HepG2 (cell line): ENCODE data around the gene MSH3.

Source experiments
- DR1 ChIP-seq: sonication (generic); formaldehyde crosslinking; IDR thresholded peaks from 2 replicates; pipeline ENCODE4 v1.8.0; 2021; ENCODE audit warnings: mild to moderate bottlenecking, missing genetic modification reagents, inconsistent platforms
- MYC ChIP-seq: sonication (generic); formaldehyde crosslinking; IDR thresholded peaks from 2 replicates; pipeline ENCODE4 v1.9.0; 2021; ENCODE audit warnings: missing genetic modification reagents, borderline replicate concordance
- SALL2 ChIP-seq: sonication (generic); formaldehyde crosslinking; IDR thresholded peaks from 2 replicates; pipeline ENCODE4 v1.8.1; 2023; ENCODE audit warnings: mild to moderate bottlenecking, missing genetic modification reagents, inconsistent platforms
- TF ChIP-seq, protein P1 (sequence below): sonication (generic); formaldehyde crosslinking; IDR thresholded peaks from 2 replicates; pipeline ENCODE4 v1.4.0; 2020; ENCODE audit warnings: missing genetic modification reagents

DNA sequence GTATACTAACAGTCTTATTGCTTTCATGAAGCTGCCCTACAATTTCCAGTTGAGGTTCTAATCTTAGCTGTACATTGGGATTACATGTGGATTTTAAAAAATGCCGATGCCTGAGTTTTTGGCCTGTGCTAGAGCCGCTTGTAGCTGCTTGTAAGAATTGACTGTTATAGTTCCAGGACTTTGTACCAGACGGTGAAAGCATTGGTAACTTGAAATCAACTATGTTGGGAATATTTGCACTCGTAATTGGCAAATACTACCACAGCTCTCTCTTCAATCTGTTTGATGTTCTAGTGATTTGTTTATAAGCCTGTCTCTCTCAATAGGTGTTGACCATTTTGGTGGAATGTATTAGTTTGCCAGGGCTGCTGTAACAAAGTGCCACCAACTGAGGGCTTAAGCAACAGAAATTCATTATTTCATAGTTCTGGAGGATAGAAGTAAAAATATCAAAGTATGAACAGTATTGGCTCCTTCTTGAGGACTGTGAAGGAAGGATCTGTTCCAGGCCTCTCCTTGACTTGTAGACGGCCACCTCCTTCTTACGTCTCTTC, 50.8 kb downstream of the MSH3 start:
- TF ChIP-seq, protein P1, sequence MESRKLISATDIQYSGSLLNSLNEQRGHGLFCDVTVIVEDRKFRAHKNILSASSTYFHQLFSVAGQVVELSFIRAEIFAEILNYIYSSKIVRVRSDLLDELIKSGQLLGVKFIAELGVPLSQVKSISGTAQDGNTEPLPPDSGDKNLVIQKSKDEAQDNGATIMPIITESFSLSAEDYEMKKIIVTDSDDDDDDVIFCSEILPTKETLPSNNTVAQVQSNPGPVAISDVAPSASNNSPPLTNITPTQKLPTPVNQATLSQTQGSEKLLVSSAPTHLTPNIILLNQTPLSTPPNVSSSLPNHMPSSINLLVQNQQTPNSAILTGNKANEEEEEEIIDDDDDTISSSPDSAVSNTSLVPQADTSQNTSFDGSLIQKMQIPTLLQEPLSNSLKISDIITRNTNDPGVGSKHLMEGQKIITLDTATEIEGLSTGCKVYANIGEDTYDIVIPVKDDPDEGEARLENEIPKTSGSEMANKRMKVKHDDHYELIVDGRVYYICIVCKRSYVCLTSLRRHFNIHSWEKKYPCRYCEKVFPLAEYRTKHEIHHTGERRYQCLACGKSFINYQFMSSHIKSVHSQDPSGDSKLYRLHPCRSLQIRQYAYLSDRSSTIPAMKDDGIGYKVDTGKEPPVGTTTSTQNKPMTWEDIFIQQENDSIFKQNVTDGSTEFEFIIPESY (CRISPR knock-in tag): no peak
- TF ChIP-seq MYC (CRISPR knock-in tag) (no peak), SALL2 (CRISPR knock-in tag) (no peak), DR1 (CRISPR knock-in tag) (no peak)
